Measurements from ENCODE around the gene TREH.
"Not testable (repeated sequence)": the region's sequence is repeated elsewhere in the genome, so short reads cannot be mapped to it uniquely, and the experiment has no call there.

Gene TREH

GRCh38 chr11:118690553-118691304, 11.3 kb upstream of the TREH start:
- H3K4me3 ChIP-seq (ENCODE audit: low read depth, low read length): no peak overlapping the region
- DNase-seq (ENCODE audit: low read depth): no peak
- no peak for TF ChIP-seq CTCF (IDR thresholded peaks at IDR 0.05; ENCODE audit: low read depth, low read length, missing control alignments)

- TF ChIP-seq CTCF (IDR thresholded peaks at IDR 0.05; ENCODE audit: low read depth, low read length, missing control alignments): peak; percentile 90
- 0 out of 2 replicates have a peak overlapping the region, but pooled peaks have one; percentile 15 for H3K4me3 ChIP-seq (ENCODE audit: low read depth, low read length)
- no peak for DNase-seq (ENCODE audit: low read depth)
Measured at GRCh38 chr11:118689852-118690552, 10.6 kb upstream of the TREH start.

- no peak overlapping the region for H3K4me3 ChIP-seq (ENCODE audit: low read depth, low read length)
- DNase-seq (ENCODE audit: low read depth): no peak
- TF ChIP-seq CTCF (IDR thresholded peaks at IDR 0.05; ENCODE audit: low read depth, low read length, missing control alignments): no peak
Measured at GRCh38 chr11:118689503-118689851, 10.0 kb upstream of the TREH start.

- no peak overlapping the region for H3K4me3 ChIP-seq (ENCODE audit: low read depth, low read length)
- TF ChIP-seq CTCF (IDR thresholded peaks at IDR 0.05; ENCODE audit: low read depth, low read length, missing control alignments): no peak
- no peak for DNase-seq (ENCODE audit: low read depth)
Measured at GRCh38 chr11:118688851-118689502, 9.5 kb upstream of the TREH start.

GRCh38 chr11:118688339-118688738, 8.9 kb upstream of the TREH start:
- H3K4me3 ChIP-seq (ENCODE audit: low read depth, low read length); DNase-seq (ENCODE audit: low read depth): not testable (repeated sequence)

GRCh38 chr11:118687906-118688305, 8.5 kb upstream of the TREH start:
- H3K4me3 ChIP-seq (ENCODE audit: low read depth, low read length): no peak overlapping the region
- no peak for DNase-seq (ENCODE audit: low read depth)
- no peak for TF ChIP-seq CTCF (IDR thresholded peaks at IDR 0.05; ENCODE audit: low read depth, low read length, missing control alignments)

- no peak overlapping the region for H3K4me3 ChIP-seq (ENCODE audit: low read depth, low read length)
- no peak for TF ChIP-seq CTCF (IDR thresholded peaks at IDR 0.05; ENCODE audit: low read depth, low read length, missing control alignments)
- no peak for DNase-seq (ENCODE audit: low read depth)
Measured at GRCh38 chr11:118684187-118684586, 4.7 kb upstream of the TREH start.

- H3K4me3 ChIP-seq (ENCODE audit: low read depth, low read length); DNase-seq (ENCODE audit: low read depth): not testable (repeated sequence)
Measured at GRCh38 chr11:118682939-118683338, 3.5 kb upstream of the TREH start.

All from GM12864 (cell line).